HEK293T (cell line): ENCODE data around the gene RNF112.

Experiments used
- CTCF ChIA-PET: fragments of 350-600 bp; formaldehyde crosslinking; extraction: SDS; loops from one replicate; lab custom pipeline; 2021; ENCODE audit warnings: antibody characterized with exemption, inconsistent platforms; lab: Yijun Ruan, JAX
- POLR2A ChIA-PET: fragments of 350-600 bp; formaldehyde crosslinking; extraction: SDS; loops from one replicate; lab custom pipeline; 2020; ENCODE audit warnings: antibody characterized with exemption, inconsistent platforms; lab: Yijun Ruan, JAX
- DNase-seq: peaks from one replicate; pipeline ENCODE4 v3.0.0; 2012; ENCODE audit warnings: mixed read lengths; ENCODE audit errors: extremely low spot score
- ARNT ChIP-seq: fragments of 450-650 bp; IDR thresholded peaks from 2 replicates; pipeline ENCODE4 v1.6.1; 2017; ENCODE audit warnings: mild to moderate bottlenecking
- BHLHE40 ChIP-seq: fragments of 450-650 bp; IDR thresholded peaks from 2 replicates; pipeline ENCODE4 v1.6.1; 2016; ENCODE audit warnings: mild to moderate bottlenecking, moderate library complexity, borderline replicate concordance
- CTBP1 ChIP-seq: fragments of 450-650 bp; IDR thresholded peaks from 2 replicates; pipeline ENCODE4 v1.6.1; 2016; ENCODE audit warnings: borderline replicate concordance
- ELF4 ChIP-seq: fragments of 450-650 bp; IDR thresholded peaks from 2 replicates; pipeline ENCODE4 v1.6.1; 2017; ENCODE audit warnings: antibody characterized with exemption
- FOXA1 ChIP-seq: fragments of 450-650 bp; IDR thresholded peaks from 2 replicates; pipeline ENCODE4 v1.6.1; 2016; ENCODE audit warnings: mild to moderate bottlenecking
- FOXK2 ChIP-seq: fragments of 450-650 bp; IDR thresholded peaks from 2 replicates; pipeline ENCODE4 v1.6.1; 2016; ENCODE audit warnings: mild to moderate bottlenecking
- FOXM1 ChIP-seq: fragments of 450-650 bp; IDR thresholded peaks from 2 replicates; pipeline ENCODE4 v1.6.1; 2017; ENCODE audit warnings: mild to moderate bottlenecking, borderline replicate concordance
- HDGF ChIP-seq: fragments of 450-650 bp; IDR thresholded peaks from 2 replicates; pipeline ENCODE4 v1.6.1; 2017; ENCODE audit warnings: antibody characterized with exemption, borderline replicate concordance
- L3MBTL2 ChIP-seq: fragments of 450-650 bp; conservative IDR thresholded peaks from 2 replicates; pipeline ENCODE4 v1.6.1; 2016; ENCODE audit warnings: mild to moderate bottlenecking
- LEF1 ChIP-seq: fragments of 450-650 bp; IDR thresholded peaks from 2 replicates; pipeline ENCODE4 v1.6.1; 2017; ENCODE audit warnings: mild to moderate bottlenecking, borderline replicate concordance
- NFRKB ChIP-seq: fragments of 450-650 bp; IDR thresholded peaks from 2 replicates; pipeline ENCODE4 v1.6.1; 2016; ENCODE audit warnings: mild to moderate bottlenecking, moderate library complexity
- PKNOX1 ChIP-seq: fragments of 450-650 bp; IDR thresholded peaks from 2 replicates; pipeline ENCODE4 v1.6.1; 2016
- SP1 ChIP-seq: fragments of 450-650 bp; IDR thresholded peaks from 2 replicates; pipeline ENCODE4 v1.6.1; 2017
- SUZ12 ChIP-seq: fragments of 450-650 bp; IDR thresholded peaks from 2 replicates; pipeline ENCODE4 v1.6.1; 2016; ENCODE audit warnings: mild to moderate bottlenecking
- TARDBP ChIP-seq: fragments of 450-650 bp; IDR thresholded peaks from 2 replicates; pipeline ENCODE4 v1.6.1; 2016
- ZNF384 ChIP-seq: fragments of 450-650 bp; IDR thresholded peaks from 2 replicates; pipeline ENCODE4 v1.6.1; 2016

RNF112 gene

GRCh38 chr17:19382531-19383444, 28.2 kb upstream of the RNF112 start:
- TF ChIP-seq FOXA1: no peak
- TF ChIP-seq L3MBTL2: no peak
- TF ChIP-seq TARDBP: no peak
- no peak for TF ChIP-seq ARNT
- TF ChIP-seq PKNOX1: no peak
- no peak for TF ChIP-seq ELF4
- TF ChIP-seq LEF1: no peak
- no peak for TF ChIP-seq ZNF384
- TF ChIP-seq SP1: no peak
- no peak for TF ChIP-seq BHLHE40
- no peak for TF ChIP-seq FOXM1
- TF ChIP-seq FOXK2: no peak
- TF ChIP-seq NFRKB: no peak
- TF ChIP-seq CTBP1: no peak
- TF ChIP-seq SUZ12: no peak
- no peak for TF ChIP-seq HDGF
- ChIA-PET POLR2A (no interaction called here), CTCF (no interaction called here)
- no peak for DNase-seq

DNA sequence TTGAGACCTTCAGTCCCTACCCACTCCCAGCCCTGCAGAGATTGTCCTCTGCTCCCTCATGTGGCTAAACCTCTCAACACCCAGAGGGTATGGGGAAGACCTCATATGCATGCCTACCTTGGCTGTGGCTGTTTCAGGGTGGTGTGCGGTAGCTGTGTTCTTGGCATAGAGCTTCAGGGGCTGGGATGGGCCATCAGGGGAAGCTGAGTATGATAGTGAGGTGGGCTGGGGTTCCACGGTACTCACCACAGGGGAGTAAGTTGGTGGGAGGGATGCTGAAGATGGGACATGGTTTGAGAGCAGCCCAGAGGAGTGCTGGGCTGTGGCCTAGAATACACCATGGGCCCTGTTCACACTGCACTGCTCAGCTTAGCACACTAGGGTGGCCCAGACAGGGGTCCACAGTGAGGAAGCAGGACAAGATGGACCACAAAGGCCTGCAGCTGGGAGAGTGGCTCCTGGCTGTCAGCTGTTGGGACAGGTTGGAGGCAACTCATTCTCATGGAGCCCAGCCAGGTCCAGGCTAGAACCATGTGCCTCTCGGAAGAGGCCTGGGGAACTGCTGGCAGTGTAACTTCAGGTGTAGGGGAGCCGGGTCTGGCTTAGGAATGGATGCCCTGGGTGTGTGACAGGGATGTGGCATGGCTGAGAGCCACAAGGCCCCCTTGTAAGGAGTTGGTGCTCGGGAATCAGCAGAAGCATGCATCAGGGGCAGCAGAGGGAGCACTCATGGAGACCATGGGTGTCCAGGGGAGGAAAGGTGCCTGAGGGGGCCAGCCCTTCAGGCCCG, 27.2 kb upstream of the RNF112 start:
- no peak for DNase-seq
- ChIA-PET CTCF (no interaction called here), POLR2A (no interaction called here)
- TF ChIP-seq ELF4 (no peak), SP1 (no peak), NFRKB (no peak), BHLHE40 (no peak)

DNA sequence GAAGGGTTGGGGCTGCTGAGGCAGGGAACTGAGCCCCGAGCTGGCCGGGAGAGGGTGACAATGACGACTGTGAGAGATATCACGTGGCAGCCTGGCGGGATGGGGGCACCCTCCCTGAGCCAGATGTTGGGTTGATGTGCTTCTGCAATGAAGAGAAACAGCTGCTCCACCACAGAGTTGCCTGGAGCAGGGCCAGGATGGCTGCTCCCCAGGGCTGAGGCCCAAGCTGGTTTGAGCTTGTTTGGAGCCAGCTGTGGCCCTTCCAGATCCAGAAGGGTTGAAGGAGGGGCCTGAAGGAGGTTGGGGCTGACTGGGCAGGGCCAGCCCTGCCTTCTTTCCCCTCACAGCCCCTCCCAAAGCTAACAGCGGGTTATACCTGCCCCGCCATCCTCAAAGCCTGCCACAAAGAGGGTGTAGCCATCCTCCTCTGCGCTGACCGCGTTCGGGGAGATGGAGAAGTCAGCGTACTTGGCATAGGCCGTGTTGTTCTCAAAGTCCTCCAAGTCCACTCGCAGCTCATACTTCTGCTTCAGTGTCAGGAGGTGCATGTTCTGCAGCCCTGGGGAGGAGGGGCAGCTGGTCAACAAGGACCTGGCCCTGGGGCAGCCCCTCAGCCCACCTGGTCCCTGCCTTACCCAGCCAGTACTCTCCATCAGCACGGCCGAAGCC, 26.2 kb upstream of the RNF112 start:
- POLR2A ChIA-PET: interaction anchor here (9.6 kb wide), 1 partner anchor 6 kb away, joined by 112 read pairs; the partner anchor contains the start of gene MAPK7
- no peak for TF ChIP-seq CTBP1
- no peak for TF ChIP-seq HDGF
- no peak for TF ChIP-seq ZNF384
- TF ChIP-seq FOXK2: no peak
- TF ChIP-seq ELF4: no peak
- TF ChIP-seq FOXM1: no peak
- TF ChIP-seq SUZ12: no peak
- TF ChIP-seq L3MBTL2: no peak
- no peak for TF ChIP-seq TARDBP
- CTCF ChIA-PET: no interaction called here
- no peak for DNase-seq

GRCh38 chr17:19385521-19385983, 25.5 kb upstream of the RNF112 start:
- CTCF ChIA-PET: no interaction called here
- no peak for TF ChIP-seq PKNOX1
- no peak for TF ChIP-seq L3MBTL2
- TF ChIP-seq ZNF384: no peak
- TF ChIP-seq BHLHE40: no peak
- no peak for TF ChIP-seq FOXA1
- TF ChIP-seq CTBP1: no peak
- no peak for TF ChIP-seq ELF4
- no peak for TF ChIP-seq TARDBP
- TF ChIP-seq SP1: no peak
- no peak for DNase-seq
- POLR2A ChIA-PET: interaction anchor here (9.6 kb wide), 1 partner anchor 7 kb away, joined by 112 read pairs; the partner anchor contains the start of gene MAPK7

- no peak for DNase-seq
Measured at GRCh38 chr17:19386051-19386929, 24.7 kb upstream of the RNF112 start.

More at GRCh38 chr17:19386051-19386929, 24.7 kb upstream of the RNF112 start:
- ChIA-PET POLR2A (interaction anchor here (0.9 to 9.6 kb wide), 2 partner anchors 7 to 17 kb away, joined by 3 to 112 read pairs; partner anchors contain the start of gene MAPK7), CTCF (no interaction called here)
- TF ChIP-seq ELF4 (no peak), FOXK2 (no peak), PKNOX1 (no peak), SP1 (no peak), SUZ12 (no peak), CTBP1 (no peak), HDGF (no peak), LEF1 (no peak), FOXM1 (no peak), BHLHE40 (no peak), ZNF384 (no peak), FOXA1 (no peak)
